Endothelial cell of umbilical vein (primary cell): ENCODE data around the gene SLC39A11.

Experiments used
- EZH2 ChIP-seq: IDR thresholded peaks from 2 replicates; pipeline ENCODE4 v1.6.1; 2012; ENCODE audit warnings: borderline replicate concordance, low read depth, mild to moderate bottlenecking, moderate library complexity, low read length, inconsistent platforms; ENCODE audit not compliant: severe bottlenecking
- POLR2A ChIP-seq: IDR thresholded peaks from 2 replicates; pipeline ENCODE4 v1.6.1; 2012; ENCODE audit warnings: low read depth, mild to moderate bottlenecking, control low read depth, low read length
- TF ChIP-seq, protein P1 (sequence below), 2 donors: IDR thresholded peaks; 1 replicate in 1 of 2; 2 replicates in 1 of 2; pipeline ENCODE4 v1.5.1; 2011; ENCODE audit warnings: low read length in 2 of 2, mild to moderate bottlenecking in 2 of 2, moderate library complexity in 2 of 2, control low read depth in 1 of 2, inconsistent platforms in 1 of 2, low read depth in 1 of 2; ENCODE audit not compliant: insufficient read depth in 1 of 2; ENCODE audit errors: extremely low read depth in 1 of 2

DNA sequence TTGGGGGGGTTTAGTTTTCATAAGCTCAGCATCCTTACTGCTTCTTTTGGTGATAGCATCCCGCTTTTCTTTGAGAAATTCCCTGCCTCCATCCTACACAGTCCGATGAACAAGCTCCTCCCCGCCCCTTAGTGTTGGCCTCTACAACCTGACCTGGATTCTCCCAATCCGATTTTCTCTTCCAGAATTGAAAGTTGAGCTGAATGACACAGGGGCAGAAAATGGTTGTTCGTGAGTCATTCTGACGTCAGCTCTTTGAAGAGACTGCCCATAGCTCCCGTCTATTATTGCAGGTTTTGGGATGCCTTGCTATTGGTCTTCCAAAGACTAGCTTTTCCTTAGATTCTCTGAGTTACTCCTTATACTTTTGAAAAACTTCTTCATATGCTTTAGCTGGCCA lies 279.7 kb downstream of the SLC39A11 start:
- TF ChIP-seq, protein P1, sequence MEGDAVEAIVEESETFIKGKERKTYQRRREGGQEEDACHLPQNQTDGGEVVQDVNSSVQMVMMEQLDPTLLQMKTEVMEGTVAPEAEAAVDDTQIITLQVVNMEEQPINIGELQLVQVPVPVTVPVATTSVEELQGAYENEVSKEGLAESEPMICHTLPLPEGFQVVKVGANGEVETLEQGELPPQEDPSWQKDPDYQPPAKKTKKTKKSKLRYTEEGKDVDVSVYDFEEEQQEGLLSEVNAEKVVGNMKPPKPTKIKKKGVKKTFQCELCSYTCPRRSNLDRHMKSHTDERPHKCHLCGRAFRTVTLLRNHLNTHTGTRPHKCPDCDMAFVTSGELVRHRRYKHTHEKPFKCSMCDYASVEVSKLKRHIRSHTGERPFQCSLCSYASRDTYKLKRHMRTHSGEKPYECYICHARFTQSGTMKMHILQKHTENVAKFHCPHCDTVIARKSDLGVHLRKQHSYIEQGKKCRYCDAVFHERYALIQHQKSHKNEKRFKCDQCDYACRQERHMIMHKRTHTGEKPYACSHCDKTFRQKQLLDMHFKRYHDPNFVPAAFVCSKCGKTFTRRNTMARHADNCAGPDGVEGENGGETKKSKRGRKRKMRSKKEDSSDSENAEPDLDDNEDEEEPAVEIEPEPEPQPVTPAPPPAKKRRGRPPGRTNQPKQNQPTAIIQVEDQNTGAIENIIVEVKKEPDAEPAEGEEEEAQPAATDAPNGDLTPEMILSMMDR (IDR thresholded peaks at IDR 0.05; ENCODE audit: extremely low read depth in 1 of 2, insufficient read depth in 1 of 2, low read depth in 1 of 2, low read length in 2 of 2): no peak
- no peak for TF ChIP-seq EZH2
- TF ChIP-seq POLR2A: no peak
